ENCODE results near the gene PAGR1.

- TF ChIP-seq GATA3 (IDR thresholded peaks at IDR 0.05; ENCODE audit: low read depth, low read length) (no peak), GATA2 (IDR thresholded peaks at IDR 0.05; ENCODE audit: low read depth, low read length) (no peak)
These were observed 21.9 kb downstream of the PAGR1 start for GRCh38 chr16:29837841-29838240.

Data from SH-SY5Y (cell line).